H9 (cell line): ENCODE results near the gene SLC43A1. TPM values are rescaled to one million over a fixed set of nuclear protein-coding genes. Genes with fewer than 3 reads are reported as not detected.

ENCODE experiments used
- DNase-seq: peaks from one replicate; pipeline ENCODE4 v3.0.0-alpha.2; 2017
- H2AFZ ChIP-seq: one replicate; pipeline ENCODE4 v1.6.1; 2013; ENCODE audit warnings: mild to moderate bottlenecking, low read length, control low read depth, moderate library complexity
- H2AK5ac ChIP-seq: 2 replicates; pipeline ENCODE4 v1.6.1; 2013; ENCODE audit warnings: low read length, control low read depth, mixed read lengths; ENCODE audit not compliant: insufficient read length
- H2BK120ac ChIP-seq: one replicate; pipeline ENCODE4 v1.6.1; 2013; ENCODE audit warnings: low read depth, mild to moderate bottlenecking, low read length, control low read depth, inconsistent platforms; ENCODE audit not compliant: poor library complexity, severe bottlenecking
- H2BK12ac ChIP-seq: 2 replicates; pipeline ENCODE4 v1.6.1; 2013; ENCODE audit warnings: low read length, control low read depth, mixed read lengths, low read depth; ENCODE audit not compliant: insufficient read length
- H2BK15ac ChIP-seq: 2 replicates; pipeline ENCODE4 v1.6.1; 2013; ENCODE audit warnings: low read depth, low read length, control low read depth
- H2BK20ac ChIP-seq: one replicate; pipeline ENCODE4 v1.6.1; 2013; ENCODE audit warnings: low read depth, mild to moderate bottlenecking, low read length, control low read depth, inconsistent platforms; ENCODE audit not compliant: poor library complexity, severe bottlenecking
- H2BK5ac ChIP-seq: 2 replicates; pipeline ENCODE4 v1.6.1; 2013; ENCODE audit warnings: low read length, control low read depth, mixed read lengths; ENCODE audit not compliant: insufficient read length
- H3K14ac ChIP-seq: 2 replicates; pipeline ENCODE4 v1.6.1; 2013; ENCODE audit warnings: low read length, control low read depth; ENCODE audit not compliant: insufficient read depth
- H3K18ac ChIP-seq: 2 replicates; pipeline ENCODE4 v1.6.1; 2013; ENCODE audit warnings: low read depth, mild to moderate bottlenecking, mixed read lengths, low read length, control low read depth; ENCODE audit not compliant: insufficient read length
- H3K23ac ChIP-seq: 2 replicates; pipeline ENCODE4 v1.6.1; 2013; ENCODE audit warnings: low read length, control low read depth, mixed read lengths, low read depth; ENCODE audit not compliant: insufficient read length
- H3K23me2 ChIP-seq: 2 replicates; pipeline ENCODE4 v1.6.1; 2013; ENCODE audit warnings: low read depth, mild to moderate bottlenecking, mixed read lengths, low read length, control low read depth; ENCODE audit not compliant: insufficient read length, poor library complexity, severe bottlenecking
- H3K27ac ChIP-seq: 2 replicates; pipeline ENCODE4 v1.5.1; 2013; ENCODE audit warnings: low read length, control low read depth, mixed read lengths, low read depth; ENCODE audit not compliant: insufficient read length
- H3K27me3 ChIP-seq: 2 replicates; pipeline ENCODE4 v1.6.1; 2013; ENCODE audit warnings: low read length, control low read depth, inconsistent platforms; ENCODE audit not compliant: insufficient read depth
- H3K4ac ChIP-seq: 2 replicates; pipeline ENCODE4 v1.6.1; 2013; ENCODE audit warnings: low read depth, mild to moderate bottlenecking, control low read depth, inconsistent platforms, low read length, moderate library complexity
- H3K4me1 ChIP-seq: 2 replicates; pipeline ENCODE4 v1.6.1; 2013; ENCODE audit warnings: low read length, control low read depth, inconsistent platforms; ENCODE audit not compliant: insufficient read depth
- H3K4me2 ChIP-seq: 2 replicates; pipeline ENCODE4 v1.6.1; 2013; ENCODE audit warnings: low read length, control low read depth, mixed read lengths; ENCODE audit not compliant: insufficient read length, insufficient read depth
- H3K56ac ChIP-seq: 2 replicates; pipeline ENCODE4 v1.6.1; 2013; ENCODE audit warnings: low read depth, mild to moderate bottlenecking, mixed read lengths, low read length, control low read depth; ENCODE audit not compliant: insufficient read length
- H3K79me1 ChIP-seq: 2 replicates; pipeline ENCODE4 v1.6.1; 2013; ENCODE audit warnings: low read depth, mild to moderate bottlenecking, moderate library complexity, low read length, control low read depth, inconsistent platforms; ENCODE audit not compliant: insufficient read depth, poor library complexity, severe bottlenecking
- H3K79me2 ChIP-seq: 2 replicates; pipeline ENCODE4 v1.6.1; 2013; ENCODE audit warnings: low read length, control low read depth, inconsistent platforms; ENCODE audit not compliant: insufficient read depth
- H3K9ac ChIP-seq: 2 replicates; pipeline ENCODE4 v1.6.1; 2013; ENCODE audit warnings: low read length, control low read depth, mixed read lengths; ENCODE audit not compliant: insufficient read length; ENCODE audit errors: extremely low read depth
- H3K9me3 ChIP-seq: one replicate; pipeline ENCODE4 v1.6.1; 2013; ENCODE audit warnings: low read depth, low read length, inconsistent platforms; ENCODE audit not compliant: control insufficient read depth
- H3T11ph ChIP-seq: one replicate; pipeline ENCODE4 v1.6.1; 2013; ENCODE audit warnings: mild to moderate bottlenecking, low read length, control low read depth, inconsistent platforms
- H4K20me1 ChIP-seq: one replicate; pipeline ENCODE4 v1.6.1; 2013; ENCODE audit not compliant: control insufficient read depth, insufficient read length, insufficient read depth
- H4K5ac ChIP-seq: 2 replicates; pipeline ENCODE4 v1.6.1; 2013; ENCODE audit warnings: low read depth, mild to moderate bottlenecking, mixed read lengths, low read length, control low read depth; ENCODE audit not compliant: insufficient read length
- H4K8ac ChIP-seq: replicated peaks from 2 replicates; pipeline ENCODE4 v1.6.1; 2013; ENCODE audit warnings: low read length, control low read depth, mixed read lengths, low read depth; ENCODE audit not compliant: insufficient read length
- H4K91ac ChIP-seq: 2 replicates; pipeline ENCODE4 v1.6.1; 2013; ENCODE audit warnings: low read depth, mild to moderate bottlenecking, moderate library complexity, mixed read lengths, low read length, control low read depth; ENCODE audit not compliant: insufficient read length
- H3K27ac Mint-ChIP-seq, 3 experiments: 2 replicates in 2 of 3; 3 replicates in 1 of 3; pipeline ENCODE4 v1.8.0; 2020 to 2021; ENCODE audit warnings: mixed read lengths in 3 of 3, mild to moderate bottlenecking in 1 of 3, moderate library complexity in 1 of 3
- H3K27me3 Mint-ChIP-seq: 2 replicates; pipeline ENCODE4 v1.8.0; 2021; ENCODE audit warnings: low read depth, mild to moderate bottlenecking, moderate library complexity, mixed read lengths
- H3K36me3 Mint-ChIP-seq, 3 experiments: 2 replicates in 2 of 3; 3 replicates in 1 of 3; pipeline ENCODE4 v1.8.0; 2020 to 2021; ENCODE audit warnings: low read depth in 3 of 3, mixed read lengths in 3 of 3; ENCODE audit not compliant: insufficient read depth in 1 of 3
- H3K4me1 Mint-ChIP-seq, 2 experiments: 2 replicates each; pipeline ENCODE4 v1.8.0; 2020; ENCODE audit warnings: mixed read lengths in 2 of 2
- H3K4me3 Mint-ChIP-seq, 2 experiments: 2 replicates in 1 of 2; 3 replicates in 1 of 2; pipeline ENCODE4 v1.8.0; 2020 to 2021; ENCODE audit warnings: mild to moderate bottlenecking in 2 of 2, mixed read lengths in 2 of 2, moderate library complexity in 1 of 2
- H3K9me3 Mint-ChIP-seq, 2 experiments: 2 replicates in 1 of 2; 3 replicates in 1 of 2; pipeline ENCODE4 v1.8.0; 2020; ENCODE audit warnings: mild to moderate bottlenecking in 2 of 2, mixed read lengths in 2 of 2, moderate library complexity in 1 of 2
- WGBS: extraction: QIAGEN DNeasy Blood & Tissue Kit; methylation state at CpG from one replicate; pipeline ENCODE4 v1.1.7; 2013; ENCODE audit warnings: missing lambda C conversion rate, low lambda C conversion rate, mixed read lengths; ENCODE audit not compliant: insufficient read length; ENCODE audit errors: extremely low coverage; 5-methylcytosine and 5-hydroxymethylcytosine counted together
- total RNA-seq: library from RNA; stranded (reverse); gene quantifications from 2 replicates; pipeline ENCODE4 v1.2.1, GENCODE V29; 2021
- TF ChIP-seq, protein P1 (sequence below): fragments of 200-600 bp; sonication (generic); conservative IDR thresholded peaks from 3 replicates; pipeline ENCODE4 v1.8.0; 2021; ENCODE audit warnings: antibody characterized with exemption, mild to moderate bottlenecking

The SLC43A1 gene
- total RNA-seq, 1 experiment from 2014 or later = 17.0 TPM

DNA sequence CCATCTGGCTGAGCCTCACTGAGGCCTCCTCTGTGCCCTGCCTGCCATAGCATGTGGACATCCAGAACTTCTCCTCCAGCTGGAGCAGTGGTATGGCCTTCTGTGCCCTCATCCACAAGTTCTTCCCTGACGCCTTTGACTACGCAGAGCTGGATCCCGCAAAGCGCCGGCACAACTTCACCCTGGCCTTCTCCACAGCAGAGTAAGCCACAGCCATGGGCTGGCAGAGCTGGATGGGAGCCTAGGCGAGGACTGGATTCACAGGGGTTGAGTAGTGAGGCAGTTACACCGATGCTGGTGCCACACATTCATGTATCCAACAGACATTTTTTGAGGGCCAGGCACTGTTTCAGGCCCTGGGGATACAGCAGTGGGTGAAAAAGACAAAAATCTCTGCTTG is 30.9 kb upstream of the SLC43A1 start:
- no peak overlapping the region for H3K18ac ChIP-seq
- H4K8ac ChIP-seq = no peak overlapping the region
- no peak overlapping the region for H4K5ac ChIP-seq
- H3K79me2 ChIP-seq = no peaks in the 10 kb centered on the region
- WGBS = no CpG with 5 or more reads among the region's 7 CpGs
- H3K4me1 Mint-ChIP-seq = peaks cover 21 to 38% of the 10 kb centered on the region in 2 experiments
- no peak overlapping the region for H3K4ac ChIP-seq
- peaks cover 22% of the 10 kb centered on the region for H3K27me3 Mint-ChIP-seq
- H3K27ac ChIP-seq = no peak overlapping the region
- H3K14ac ChIP-seq = no peak overlapping the region
- H3K36me3 Mint-ChIP-seq = peaks cover under 1 to 9% (median 3%) of the 10 kb centered on the region in 3 experiments; a peak in 5 of 7 replicates
- no peak overlapping the region for H2BK5ac ChIP-seq
- H3K9me3 ChIP-seq = no peaks in the 10 kb centered on the region
- H3K4me2 ChIP-seq = no peak overlapping the region
- no peak overlapping the region for H2BK120ac ChIP-seq
- H3K27ac Mint-ChIP-seq = no peak overlapping the region
- no peaks in the 10 kb centered on the region for H3K9me3 Mint-ChIP-seq
- no peak overlapping the region for H2AK5ac ChIP-seq
- TF ChIP-seq, protein P1, sequence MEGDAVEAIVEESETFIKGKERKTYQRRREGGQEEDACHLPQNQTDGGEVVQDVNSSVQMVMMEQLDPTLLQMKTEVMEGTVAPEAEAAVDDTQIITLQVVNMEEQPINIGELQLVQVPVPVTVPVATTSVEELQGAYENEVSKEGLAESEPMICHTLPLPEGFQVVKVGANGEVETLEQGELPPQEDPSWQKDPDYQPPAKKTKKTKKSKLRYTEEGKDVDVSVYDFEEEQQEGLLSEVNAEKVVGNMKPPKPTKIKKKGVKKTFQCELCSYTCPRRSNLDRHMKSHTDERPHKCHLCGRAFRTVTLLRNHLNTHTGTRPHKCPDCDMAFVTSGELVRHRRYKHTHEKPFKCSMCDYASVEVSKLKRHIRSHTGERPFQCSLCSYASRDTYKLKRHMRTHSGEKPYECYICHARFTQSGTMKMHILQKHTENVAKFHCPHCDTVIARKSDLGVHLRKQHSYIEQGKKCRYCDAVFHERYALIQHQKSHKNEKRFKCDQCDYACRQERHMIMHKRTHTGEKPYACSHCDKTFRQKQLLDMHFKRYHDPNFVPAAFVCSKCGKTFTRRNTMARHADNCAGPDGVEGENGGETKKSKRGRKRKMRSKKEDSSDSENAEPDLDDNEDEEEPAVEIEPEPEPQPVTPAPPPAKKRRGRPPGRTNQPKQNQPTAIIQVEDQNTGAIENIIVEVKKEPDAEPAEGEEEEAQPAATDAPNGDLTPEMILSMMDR = no peak
- no peaks in the 10 kb centered on the region for H3K79me1 ChIP-seq
- H3K56ac ChIP-seq = no peak overlapping the region
- no peak for DNase-seq
- H4K20me1 ChIP-seq = no peaks in the 10 kb centered on the region
- no peak overlapping the region for H2BK12ac ChIP-seq
- no peaks in the 10 kb centered on the region for H3K23me2 ChIP-seq
- H3K27me3 ChIP-seq = no peaks in the 10 kb centered on the region
- H4K91ac ChIP-seq = no peak overlapping the region
- peaks cover 4% of the 10 kb centered on the region; the same call in 1 of the 2 replicates for H3K4me1 ChIP-seq
- H3K9ac ChIP-seq = no peak overlapping the region
- H3K4me3 Mint-ChIP-seq = no peak overlapping the region
- H2AFZ ChIP-seq = no peak overlapping the region
- no peak overlapping the region for H3K23ac ChIP-seq
- H2BK15ac ChIP-seq = no peak overlapping the region
- no peak overlapping the region for H2BK20ac ChIP-seq
- no peak overlapping the region for H3T11ph ChIP-seq
